Head of caudate nucleus (tissue), 42 donors: ENCODE measurements around the gene ITGAV.
A peak's percentile ranks its signal among the peaks of the same experiment; 100 is the strongest.

Experiments used
- DNase-seq, 42 donors: peaks; one replicate each; pipeline versions ENCODE4 v3.0.0 to v3.0.0-alpha.2; 2020 to 2021; ENCODE audit warnings: mixed read lengths in 7 of 42
- intact Hi-C: fragments of 100-400 bp; cut with DNase I; formaldehyde crosslinking; loops from one replicate; pipeline ENCODE4 v1.15.0; 2022

ITGAV gene

GRCh38 chr2:186696290-186696689, 106.4 kb downstream of the ITGAV start:
- DNase-seq, result no peak
- intact Hi-C loops, result loop anchor here (10.0 kb wide), 1 partner anchor 101 kb away; the partner anchor contains the start of gene ITGAV

GRCh38 chr2:186696804-186697203, 106.9 kb downstream of the ITGAV start:
- intact Hi-C loops, result loop anchor here (10.0 kb wide), 1 partner anchor 102 kb away; the partner anchor contains the start of gene ITGAV
- DNase-seq, result no peak

DNA sequence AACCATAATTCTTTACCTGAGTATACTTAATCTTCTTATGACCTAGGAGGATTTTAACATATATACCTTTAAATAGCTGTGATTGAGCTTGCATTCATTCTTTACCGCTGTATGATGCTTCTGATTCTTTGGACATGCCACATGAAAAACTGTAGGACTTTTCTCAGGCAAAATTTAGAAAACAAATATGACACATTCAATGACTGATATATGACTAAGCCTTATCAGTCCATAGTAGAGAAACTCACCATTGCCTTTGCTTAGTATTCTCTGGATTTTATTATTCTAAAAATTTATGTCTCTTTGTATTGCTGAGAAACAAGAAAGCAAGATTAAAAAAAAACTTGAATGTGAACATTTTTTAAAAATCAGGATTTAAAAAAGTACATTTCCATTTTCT, 107.7 kb downstream of the ITGAV start:
- intact Hi-C loops, result loop anchor here (10.0 kb wide), 1 partner anchor 103 kb away; the partner anchor contains the start of gene ITGAV
- no peak for DNase-seq

DNA sequence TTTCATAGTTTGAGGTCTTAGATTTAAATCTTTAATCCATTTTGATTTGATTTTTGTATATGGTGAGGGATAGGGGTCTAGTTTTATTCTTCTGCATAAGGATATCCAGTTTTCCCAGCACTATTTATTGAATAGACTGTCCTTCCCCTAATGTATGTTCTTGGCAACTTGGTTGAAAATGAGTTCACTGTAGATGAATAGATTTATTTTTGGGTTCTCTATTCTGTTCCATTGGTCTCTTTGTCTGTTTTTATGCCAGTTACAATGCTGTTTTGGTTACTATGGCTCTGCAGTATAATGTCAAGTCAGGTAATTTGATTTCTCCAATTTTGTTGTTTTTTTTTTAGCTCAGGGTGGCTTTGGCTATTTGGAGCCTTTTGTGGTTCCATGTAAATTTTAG, 109.9 kb downstream of the ITGAV start:
- intact Hi-C loops, result loop anchor here (10.0 kb wide), 1 partner anchor 105 kb away; the partner anchor contains the start of gene ITGAV
- DNase-seq, result no peak

DNA sequence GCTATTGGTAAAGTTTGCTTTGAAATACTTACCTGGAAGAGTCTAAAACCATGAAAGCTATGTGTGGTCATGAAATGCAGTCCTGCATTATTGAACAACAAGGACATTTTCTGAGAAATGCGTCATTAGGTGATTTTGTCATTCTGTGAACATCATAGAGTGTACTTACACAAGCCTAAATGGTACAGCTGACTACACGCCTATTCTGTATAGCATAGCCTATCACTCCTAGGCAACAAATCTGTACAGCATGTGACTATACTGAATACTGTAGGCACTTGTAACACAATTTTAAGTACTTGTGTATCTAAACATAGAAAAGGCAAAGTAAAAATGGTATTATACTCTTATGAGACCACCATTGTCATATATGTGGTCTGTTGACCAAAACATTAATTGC, 112.2 kb downstream of the ITGAV start:
- intact Hi-C loops, result no loop called here
- no peak for DNase-seq

DNA sequence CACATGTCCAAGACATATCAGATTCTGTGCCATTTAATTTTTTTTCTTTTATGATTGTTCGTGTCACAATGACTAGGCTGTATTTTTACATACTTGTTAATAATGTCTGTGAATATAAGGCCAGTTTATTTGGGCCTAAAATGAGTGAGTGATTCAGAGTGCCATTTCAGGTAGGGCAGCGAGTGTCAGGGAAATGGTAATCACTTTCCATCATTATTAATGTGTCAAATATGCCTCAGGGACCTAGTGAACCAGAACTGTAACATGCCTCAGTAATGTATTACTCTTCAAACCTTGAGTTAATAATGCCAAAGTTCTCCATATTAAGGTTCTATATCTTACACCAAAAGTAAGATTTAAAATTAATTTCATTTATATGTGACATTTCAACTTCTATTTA, 112.6 kb downstream of the ITGAV start:
- intact Hi-C loops, result no loop called here
- DNase-seq, result no peak

DNA sequence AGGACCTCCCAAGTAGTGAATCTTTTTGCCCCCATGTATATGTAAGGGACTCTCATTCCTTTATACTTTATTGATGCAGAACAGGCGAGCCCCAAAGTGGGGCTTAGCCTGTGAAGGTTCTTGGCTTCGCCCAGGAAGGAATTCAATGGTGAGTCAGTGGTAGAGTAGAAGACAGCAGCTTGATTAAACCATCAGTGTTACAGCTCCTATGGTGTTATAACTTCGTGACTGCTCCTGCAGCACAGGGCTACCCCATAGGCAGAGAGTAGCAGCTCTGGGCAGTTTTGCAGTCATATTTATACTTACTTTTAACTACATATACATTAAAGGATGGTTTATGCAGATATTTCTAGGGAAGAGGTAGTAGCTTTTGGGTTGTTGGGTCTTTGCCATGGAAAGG, 115.0 kb downstream of the ITGAV start:
- no peak for DNase-seq
- intact Hi-C loops, result no loop called here

DNA sequence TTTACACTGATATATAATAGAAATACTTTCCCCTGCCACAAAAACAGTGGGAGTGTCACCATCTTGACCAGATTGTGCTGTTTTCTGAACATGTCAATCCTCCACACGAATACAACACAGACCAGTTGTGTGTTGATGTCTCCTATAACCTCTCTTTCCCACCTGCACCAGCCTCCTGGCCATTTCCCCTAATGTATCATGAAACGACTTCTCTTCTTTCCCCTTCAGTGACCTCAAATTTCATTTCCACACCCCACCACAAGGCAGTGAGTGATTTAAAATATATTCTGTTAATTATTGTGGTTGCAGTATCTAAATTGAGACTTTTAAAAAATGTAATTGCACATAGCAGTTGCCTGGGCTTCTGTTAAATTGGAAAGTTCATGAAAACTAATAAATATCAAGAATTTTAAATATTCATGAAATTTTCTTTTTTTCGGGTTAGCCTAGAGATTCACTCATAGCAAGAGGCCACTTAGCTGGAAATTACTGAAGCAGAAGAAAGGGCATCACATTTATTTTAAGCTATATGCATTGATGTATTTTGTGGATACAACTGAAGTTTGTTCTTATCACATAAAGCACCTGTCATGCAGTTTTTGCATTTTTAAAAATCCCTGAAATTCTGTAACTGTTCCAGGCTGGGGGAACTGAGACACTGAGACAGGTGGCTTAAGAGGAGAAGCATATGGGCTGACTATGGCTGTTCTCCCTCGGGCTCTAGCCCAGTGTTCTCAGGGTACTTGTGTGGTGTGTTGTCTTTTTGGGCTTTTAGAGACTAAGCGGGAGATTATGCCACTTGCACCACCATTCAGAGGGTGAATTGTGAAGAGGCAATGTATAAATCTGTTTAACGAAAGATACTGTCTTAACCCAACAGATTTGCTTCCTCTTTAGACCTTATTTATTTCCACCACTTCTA, 119.9 kb downstream of the ITGAV start:
- no peak for DNase-seq
- intact Hi-C loops, result no loop called here

GRCh38 chr2:186713691-186714090, 123.8 kb downstream of the ITGAV start:
- DNase-seq, result no peak
- intact Hi-C loops, result no loop called here

GRCh38 chr2:186714611-186715010, 124.8 kb downstream of the ITGAV start:
- intact Hi-C loops, result no loop called here
- DNase-seq, result no peak

DNA sequence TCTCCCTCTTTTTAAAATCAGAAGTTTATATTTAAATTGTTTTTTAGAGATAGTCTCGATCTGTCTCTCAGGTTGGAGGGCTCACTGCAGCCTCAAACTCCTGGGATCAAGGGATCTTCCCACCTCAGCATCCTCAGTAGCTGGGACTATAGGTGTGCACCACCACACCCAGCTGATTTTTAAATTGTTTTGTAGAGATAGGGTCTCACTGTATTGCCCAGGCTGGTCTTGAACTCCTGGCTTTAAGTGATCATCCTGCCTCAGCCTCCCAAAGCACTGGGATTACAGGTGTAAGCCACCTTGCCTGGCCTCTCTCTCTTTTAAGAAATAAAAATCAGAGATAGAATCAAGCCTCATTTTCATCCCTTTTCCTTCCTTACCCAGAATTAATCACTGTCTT, 126.1 kb downstream of the ITGAV start:
- DNase-seq, result no peak
- intact Hi-C loops, result no loop called here

GRCh38 chr2:186716899-186717298, 127.0 kb downstream of the ITGAV start:
- intact Hi-C loops, result no loop called here
- peak in 2 of 42 donors; percentile 40 to 56 for DNase-seq

- intact Hi-C loops, result no loop called here
- no peak for DNase-seq
Observed at GRCh38 chr2:186717320-186718007, 127.6 kb downstream of the ITGAV start.

DNA sequence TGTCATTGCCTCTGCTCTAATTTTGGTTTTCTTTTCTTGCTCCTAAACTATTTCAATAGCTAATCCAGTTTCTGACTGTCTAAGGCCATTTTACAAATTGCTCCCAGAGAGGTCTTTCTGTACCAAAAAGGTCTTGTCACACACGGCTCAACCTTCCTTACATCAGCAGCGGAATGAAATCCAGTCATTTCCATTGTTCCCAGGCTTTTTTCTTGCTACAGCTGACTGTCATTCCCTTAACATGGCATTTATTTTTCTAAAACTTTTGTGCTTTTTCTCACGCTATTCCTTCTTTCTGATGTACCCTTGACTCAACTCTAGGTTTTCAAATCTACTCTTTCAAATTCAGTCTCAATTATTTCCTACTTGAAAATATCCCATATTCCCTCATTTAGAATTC, 128.3 kb downstream of the ITGAV start:
- no peak for DNase-seq
- intact Hi-C loops, result no loop called here

GRCh38 chr2:186718903-186719302, 129.0 kb downstream of the ITGAV start:
- DNase-seq, result no peak
- intact Hi-C loops, result no loop called here

DNA sequence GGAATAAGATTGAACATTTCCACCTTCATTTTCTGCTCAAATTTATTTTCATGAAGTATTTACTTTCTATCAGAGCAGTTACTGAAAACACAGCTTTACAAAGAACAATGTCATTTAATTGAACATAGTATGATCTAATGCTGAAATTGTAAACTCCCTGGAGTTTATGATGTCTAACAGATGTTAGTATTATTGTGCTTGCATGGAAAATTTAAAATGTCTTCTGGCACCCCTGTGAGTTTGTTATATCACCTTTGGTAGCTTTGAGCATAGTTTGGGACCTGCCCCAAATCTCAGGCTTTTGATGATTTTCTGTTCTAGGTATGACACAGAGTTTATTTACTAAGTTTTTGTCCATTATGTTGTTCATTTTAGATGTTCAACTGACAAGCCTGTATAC, 132.1 kb downstream of the ITGAV start:
- intact Hi-C loops, result no loop called here
- no peak for DNase-seq

DNA sequence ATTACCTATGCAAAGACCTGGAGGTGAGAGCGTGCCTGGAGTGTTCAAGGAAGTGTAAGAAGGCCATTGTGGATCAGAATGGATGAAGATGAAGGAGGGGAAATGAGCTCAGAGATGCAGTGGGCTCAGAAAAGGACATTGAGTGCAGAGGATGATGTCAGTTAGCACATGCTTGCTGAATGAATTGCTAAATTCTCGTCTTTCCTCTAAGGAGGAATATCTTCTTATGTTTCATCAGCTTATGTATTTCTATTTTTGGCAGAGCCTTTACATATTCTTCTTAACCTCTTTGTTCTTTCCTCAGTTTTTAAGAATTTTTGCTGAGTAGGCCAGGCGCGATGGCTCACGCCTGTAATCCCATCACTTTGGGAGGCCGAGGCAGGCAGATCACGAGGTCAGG, 134.9 kb downstream of the ITGAV start:
- no peak for DNase-seq
- intact Hi-C loops, result no loop called here

DNA sequence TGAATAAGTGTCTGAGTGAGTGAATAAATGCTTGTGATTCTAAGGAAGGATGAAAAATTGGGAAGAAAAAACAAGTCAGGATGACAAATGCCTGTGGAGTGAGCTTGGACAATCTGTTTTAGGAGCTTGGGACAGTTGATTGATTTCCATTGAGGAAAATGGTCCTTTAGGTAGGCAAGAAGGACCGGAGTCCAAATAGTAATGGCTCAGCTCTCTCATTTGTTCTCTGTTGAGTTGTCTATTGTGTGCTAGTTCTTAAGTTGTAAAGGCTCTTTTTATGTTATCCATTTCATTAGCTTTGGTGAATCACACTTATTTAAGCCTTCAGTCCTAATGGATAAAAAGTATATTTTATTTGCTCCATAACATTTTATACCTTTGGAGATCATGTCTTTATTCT, 135.9 kb downstream of the ITGAV start:
- no peak for DNase-seq
- intact Hi-C loops, result no loop called here

GRCh38 chr2:186726938-186727337, 137.1 kb downstream of the ITGAV start:
- peak in 3 of 42 donors; percentile 15 to 63 (median 53) for DNase-seq
- intact Hi-C loops, result no loop called here

- no peak for DNase-seq
- intact Hi-C loops, result no loop called here
Observed at GRCh38 chr2:186728631-186729030, 138.8 kb downstream of the ITGAV start.
